ENCODE data around the gene FXN.

Gene FXN

DNA sequence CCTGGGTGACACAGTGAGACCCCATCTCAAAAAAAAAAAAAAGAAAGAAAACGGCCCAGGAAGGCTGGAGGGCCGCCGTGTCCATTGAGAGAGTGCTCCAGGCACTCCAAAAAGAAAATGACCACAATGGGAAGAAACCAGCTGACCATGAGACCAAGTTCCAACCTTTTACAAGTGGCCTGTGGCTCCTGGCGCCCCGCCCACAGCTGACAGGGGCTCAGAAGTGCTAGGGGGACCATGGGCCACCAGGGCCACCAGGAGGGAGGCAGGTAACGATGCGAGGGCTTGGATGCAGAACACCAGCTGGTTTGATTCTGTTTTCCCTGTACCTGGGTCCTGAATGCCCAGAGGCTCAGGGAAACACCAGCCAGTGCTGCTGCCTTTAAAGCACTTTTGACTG, 34.6 kb downstream of the FXN start:
- H3K4me3 ChIP-seq (ENCODE audit: low read length), result no peak overlapping the region
- no peak for TF ChIP-seq ZNF274 (IDR thresholded peaks at IDR 0.05; ENCODE audit: low read depth, low read length)

DNA sequence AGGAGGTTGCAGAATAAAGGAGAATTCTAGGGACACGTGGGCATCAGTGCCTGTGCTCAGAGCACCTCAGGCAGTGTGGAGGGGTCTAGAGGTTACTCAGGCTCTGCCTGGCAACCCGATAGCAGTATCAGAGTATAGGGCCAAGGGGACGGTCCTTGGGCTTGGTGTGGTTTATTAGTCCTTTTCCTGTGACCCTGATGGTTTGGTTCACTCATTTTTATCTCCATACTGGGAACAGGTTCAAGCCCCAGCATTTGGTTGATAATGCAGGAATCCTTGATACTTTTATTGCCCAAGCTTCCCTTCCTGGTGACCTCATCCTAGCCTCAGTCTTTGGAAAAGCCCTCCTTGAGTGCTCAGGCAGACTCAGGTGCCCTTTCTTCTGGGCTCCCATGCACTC, 35.5 kb downstream of the FXN start:
- TF ChIP-seq ZNF274 (IDR thresholded peaks at IDR 0.05; ENCODE audit: low read depth, low read length), result no peak
- no peak overlapping the region for H3K4me3 ChIP-seq (ENCODE audit: low read length)

DNA sequence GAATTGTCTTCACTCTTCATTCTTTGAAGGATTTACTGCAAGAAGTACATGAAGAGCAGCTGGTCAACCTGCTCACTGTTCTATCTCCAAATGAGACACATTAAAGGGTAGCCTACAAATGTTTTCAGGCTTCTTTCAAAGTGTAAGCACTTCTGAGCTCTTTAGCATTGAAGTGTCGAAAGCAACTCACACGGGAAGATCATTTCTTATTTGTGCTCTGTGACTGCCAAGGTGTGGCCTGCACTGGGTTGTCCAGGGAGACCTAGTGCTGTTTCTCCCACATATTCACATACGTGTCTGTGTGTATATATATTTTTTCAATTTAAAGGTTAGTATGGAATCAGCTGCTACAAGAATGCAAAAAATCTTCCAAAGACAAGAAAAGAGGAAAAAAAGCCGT, 37.6 kb downstream of the FXN start:
- no peak for TF ChIP-seq ZNF274 (IDR thresholded peaks at IDR 0.05; ENCODE audit: low read depth, low read length)
- no peak overlapping the region for H3K4me3 ChIP-seq (ENCODE audit: low read length)

DNA sequence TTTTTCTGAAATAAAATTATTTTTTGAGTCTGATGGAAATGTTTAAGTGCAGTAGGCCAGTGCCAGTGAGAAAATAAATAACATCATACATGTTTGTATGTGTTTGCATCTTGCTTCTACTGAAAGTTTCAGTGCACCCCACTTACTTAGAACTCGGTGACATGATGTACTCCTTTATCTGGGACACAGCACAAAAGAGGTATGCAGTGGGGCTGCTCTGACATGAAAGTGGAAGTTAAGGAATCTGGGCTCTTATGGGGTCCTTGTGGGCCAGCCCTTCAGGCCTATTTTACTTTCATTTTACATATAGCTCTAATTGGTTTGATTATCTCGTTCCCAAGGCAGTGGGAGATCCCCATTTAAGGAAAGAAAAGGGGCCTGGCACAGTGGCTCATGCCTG, 39.2 kb downstream of the FXN start:
- TF ChIP-seq ZNF274 (IDR thresholded peaks at IDR 0.05; ENCODE audit: low read depth, low read length), result no peak
- no peak overlapping the region for H3K4me3 ChIP-seq (ENCODE audit: low read length)

DNA sequence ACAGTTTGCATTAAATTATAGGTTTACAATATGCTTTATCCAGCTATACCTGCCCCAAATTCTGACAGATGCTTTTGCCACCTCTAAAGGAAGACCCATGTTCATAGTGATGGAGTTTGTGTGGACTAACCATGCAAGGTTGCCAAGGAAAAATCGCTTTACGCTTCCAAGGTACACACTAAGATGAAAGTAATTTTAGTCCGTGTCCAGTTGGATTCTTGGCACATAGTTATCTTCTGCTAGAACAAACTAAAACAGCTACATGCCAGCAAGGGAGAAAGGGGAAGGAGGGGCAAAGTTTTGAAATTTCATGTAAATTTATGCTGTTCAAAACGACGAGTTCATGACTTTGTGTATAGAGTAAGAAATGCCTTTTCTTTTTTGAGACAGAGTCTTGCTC, 41.0 kb downstream of the FXN start:
- TF ChIP-seq ZNF274 (IDR thresholded peaks at IDR 0.05; ENCODE audit: low read depth, low read length), result no peak
- no peak overlapping the region for H3K4me3 ChIP-seq (ENCODE audit: low read length)

DNA sequence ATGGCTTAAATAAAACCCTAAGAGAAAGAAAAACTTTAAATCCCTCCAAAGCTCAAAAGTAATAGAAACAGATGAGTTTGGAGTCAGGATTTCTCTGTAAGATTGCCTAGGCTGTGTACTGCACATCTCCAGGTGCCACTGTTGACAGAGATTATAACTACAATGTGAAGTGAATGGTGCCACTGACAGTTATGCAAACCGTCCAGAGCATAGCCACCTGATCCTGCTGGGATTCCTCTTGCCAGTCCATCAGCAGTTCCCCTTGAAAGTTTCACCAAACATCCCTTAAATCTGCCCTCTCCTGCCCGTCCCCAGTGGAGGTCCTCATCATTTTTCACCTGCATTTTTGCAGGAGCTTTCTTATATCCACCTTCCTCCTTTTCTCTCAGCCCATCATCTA, 42.5 kb downstream of the FXN start:
- no peak for TF ChIP-seq ZNF274 (IDR thresholded peaks at IDR 0.05; ENCODE audit: low read depth, low read length)

DNA sequence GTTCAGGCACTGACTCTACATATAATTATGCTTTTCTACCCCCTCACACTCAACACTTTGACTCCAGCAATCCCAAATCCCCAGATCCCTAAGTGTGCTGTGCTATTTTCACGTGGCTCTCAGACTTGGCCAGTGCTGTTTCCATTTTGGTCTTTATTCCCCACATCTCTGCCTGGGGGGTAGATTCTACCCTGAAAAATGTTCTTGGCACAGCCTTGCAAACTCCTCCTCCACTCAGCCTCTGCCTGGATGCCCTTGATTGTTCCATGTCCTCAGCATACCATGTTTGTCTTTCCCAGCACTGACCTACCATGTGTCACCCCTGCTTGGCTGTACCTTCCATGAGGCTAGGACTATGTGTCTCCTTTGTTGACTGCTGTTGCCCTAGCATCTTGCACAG, 43.0 kb downstream of the FXN start:
- no peak for TF ChIP-seq ZNF274 (IDR thresholded peaks at IDR 0.05; ENCODE audit: low read depth, low read length)
- H3K4me3 ChIP-seq (ENCODE audit: low read length), result no peak overlapping the region

More for the DNA sequence above, 42.5 kb downstream of the FXN start:
- H3K4me3 ChIP-seq (ENCODE audit: low read length), result no peak overlapping the region

DNA sequence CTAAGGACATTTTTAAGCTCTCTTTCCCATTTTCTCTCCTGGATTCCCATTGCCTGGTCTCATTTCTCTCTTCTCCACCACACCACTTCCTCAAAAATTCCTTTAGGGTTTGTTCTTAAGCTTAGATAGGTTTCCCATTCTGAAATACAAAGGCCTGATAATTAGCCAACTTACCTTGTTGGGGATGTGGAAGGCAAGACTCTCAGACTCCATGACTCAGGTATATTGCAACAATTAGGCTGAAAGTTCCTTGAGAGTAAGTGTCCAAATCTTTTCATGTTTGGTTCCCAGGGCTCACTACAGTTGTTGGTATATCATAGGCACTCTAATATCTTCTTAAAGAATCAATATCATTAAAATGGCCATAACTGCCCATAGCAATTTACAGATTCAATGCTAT, 43.6 kb downstream of the FXN start:
- no peak overlapping the region for H3K4me3 ChIP-seq (ENCODE audit: low read length)
- TF ChIP-seq ZNF274 (IDR thresholded peaks at IDR 0.05; ENCODE audit: low read depth, low read length), result no peak

DNA sequence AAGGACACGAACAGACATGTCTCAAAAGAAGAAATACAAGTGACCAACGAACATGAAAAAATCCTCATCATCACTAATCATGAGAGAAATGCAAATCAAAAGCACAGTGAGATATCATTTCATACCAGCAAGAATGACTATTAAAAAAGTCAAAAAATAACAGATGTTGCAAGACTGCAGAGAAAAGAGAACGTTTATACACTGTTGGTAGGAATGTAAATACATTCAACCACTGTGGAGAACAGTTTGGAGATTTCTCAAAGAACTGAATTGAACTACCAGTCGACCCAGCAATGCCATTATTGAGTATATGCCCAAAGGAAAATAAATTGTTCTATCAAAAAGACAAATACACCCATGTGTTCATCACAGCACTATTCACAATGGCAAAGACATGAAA, 45.7 kb downstream of the FXN start:
- no peak overlapping the region for H3K4me3 ChIP-seq (ENCODE audit: low read length)
- no peak for TF ChIP-seq ZNF274 (IDR thresholded peaks at IDR 0.05; ENCODE audit: low read depth, low read length)

DNA sequence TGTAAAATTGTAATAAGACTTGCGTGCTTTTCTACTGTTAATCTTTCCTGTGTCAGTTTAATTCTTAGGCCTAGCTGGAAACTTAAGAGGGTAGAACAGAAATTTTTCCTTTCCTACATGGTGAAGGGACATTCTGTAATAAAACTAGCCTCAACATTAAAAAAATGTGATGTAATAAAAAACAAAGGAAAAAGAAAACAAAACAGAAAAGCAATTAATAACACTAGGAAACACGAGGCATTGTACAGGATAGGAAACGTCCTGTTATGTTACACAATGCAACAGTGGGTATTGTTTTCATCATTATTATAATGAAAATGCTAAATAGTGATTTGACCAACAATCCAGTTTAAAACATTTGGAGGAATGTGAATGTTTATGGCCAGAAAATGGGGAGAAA, 47.8 kb downstream of the FXN start:
- TF ChIP-seq ZNF274 (IDR thresholded peaks at IDR 0.05; ENCODE audit: low read depth, low read length), result no peak

DNA sequence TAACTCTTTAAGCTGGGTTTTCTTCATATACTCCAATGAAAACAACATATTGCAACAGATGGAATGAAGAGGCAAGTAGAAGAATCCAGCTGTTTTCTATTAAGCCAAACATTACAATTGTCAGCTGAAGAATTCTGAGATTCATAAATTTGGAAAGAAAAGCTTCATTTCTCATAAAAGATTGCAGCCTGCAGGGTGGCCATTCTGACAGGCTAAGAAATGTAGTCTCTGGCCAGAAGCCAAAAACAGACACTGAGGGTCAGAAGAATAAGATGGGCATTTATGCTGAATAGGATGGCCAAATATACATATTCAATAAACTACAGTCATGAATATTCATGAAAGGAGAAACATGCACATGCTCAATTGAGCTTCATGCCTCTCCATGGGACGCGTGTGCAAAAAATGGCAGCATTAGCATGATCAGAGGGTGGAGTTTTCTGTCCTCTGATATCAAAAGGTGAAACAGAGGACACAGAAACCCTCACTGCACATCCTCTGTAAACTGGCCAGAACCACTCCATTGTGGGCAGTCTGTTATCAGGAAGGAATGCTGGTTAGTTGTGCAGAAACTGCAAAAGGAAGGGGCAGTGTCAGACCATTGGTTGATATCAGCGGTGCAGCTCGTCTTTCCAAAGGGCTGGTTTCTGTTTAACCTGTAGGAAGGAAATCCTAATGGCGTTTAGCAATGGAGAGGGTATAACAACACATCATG, 50.2 kb downstream of the FXN start:
- TF ChIP-seq ZNF274 (IDR thresholded peaks at IDR 0.05; ENCODE audit: low read depth, low read length), result no peak

More for the DNA sequence above, 47.8 kb downstream of the FXN start:
- no peak overlapping the region for H3K4me3 ChIP-seq (ENCODE audit: low read length)

DNA sequence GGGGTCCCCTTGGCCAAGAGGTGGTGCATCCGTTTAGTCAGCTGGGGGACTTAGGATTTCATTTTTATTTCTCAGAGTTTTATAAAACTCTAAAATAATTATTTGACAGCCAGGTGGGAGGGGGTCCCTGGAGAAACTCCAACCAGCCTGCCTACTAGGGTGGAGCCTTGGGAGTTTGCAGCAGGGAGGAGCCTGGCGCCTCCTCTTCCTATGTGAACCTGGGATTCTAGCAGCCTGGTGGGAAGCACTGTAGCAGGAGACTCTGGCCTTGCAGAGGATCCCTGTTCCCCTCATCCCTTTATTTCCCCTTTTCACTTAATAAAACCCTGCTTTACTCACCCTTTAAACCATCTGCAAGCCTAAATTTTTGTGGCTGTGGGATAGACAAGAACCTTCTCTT, 50.8 kb downstream of the FXN start:
- H3K4me3 ChIP-seq (ENCODE audit: low read length), result no peak overlapping the region
- TF ChIP-seq ZNF274 (IDR thresholded peaks at IDR 0.05; ENCODE audit: low read depth, low read length), result no peak

More for the DNA sequence above, 50.2 kb downstream of the FXN start:
- no peak overlapping the region for H3K4me3 ChIP-seq (ENCODE audit: low read length)

DNA sequence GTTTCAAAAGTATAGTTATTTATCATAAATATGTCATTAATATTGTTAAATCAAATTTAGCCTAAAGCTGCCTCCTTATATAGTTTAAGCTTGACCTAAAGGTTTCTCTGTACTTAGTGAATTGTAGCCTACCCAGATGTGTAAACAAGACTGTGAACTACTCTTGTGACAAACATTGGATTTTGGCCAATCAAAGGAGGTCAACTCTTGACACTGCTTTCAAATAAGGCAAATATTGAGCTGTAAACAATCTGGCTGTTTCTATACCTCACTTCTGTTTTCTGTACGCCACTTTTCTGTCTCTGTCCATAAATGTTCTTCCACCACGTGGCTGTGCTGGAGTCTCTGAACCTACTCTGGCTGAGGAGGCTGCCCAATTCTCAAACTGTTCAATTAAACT, 51.2 kb downstream of the FXN start:
- no peak overlapping the region for H3K4me3 ChIP-seq (ENCODE audit: low read length)

DNA sequence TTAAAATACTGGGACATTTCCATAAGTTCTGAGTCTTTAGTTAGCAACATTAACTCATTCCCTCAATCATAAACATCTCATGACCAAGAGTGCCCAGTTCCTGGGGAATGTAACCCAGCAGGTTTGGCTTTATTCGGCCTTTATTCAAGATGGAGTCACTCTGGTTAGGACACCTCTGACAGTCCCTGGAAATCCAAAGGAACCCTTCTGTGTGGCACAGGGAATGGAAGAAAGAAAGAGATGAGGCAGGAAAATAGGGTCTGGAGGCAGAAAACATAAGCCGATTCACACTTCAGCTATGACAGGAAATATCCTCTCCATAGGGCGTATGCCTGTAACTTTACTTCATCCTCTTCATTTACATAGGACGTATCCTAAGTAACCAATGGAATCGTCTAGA, 53.5 kb downstream of the FXN start:
- TF ChIP-seq ZNF274 (IDR thresholded peaks at IDR 0.05; ENCODE audit: low read depth, low read length), result no peak
- H3K4me3 ChIP-seq (ENCODE audit: low read length), result no peak overlapping the region

More for the DNA sequence above, 51.2 kb downstream of the FXN start:
- TF ChIP-seq ZNF274 (IDR thresholded peaks at IDR 0.05; ENCODE audit: low read depth, low read length), result no peak

DNA sequence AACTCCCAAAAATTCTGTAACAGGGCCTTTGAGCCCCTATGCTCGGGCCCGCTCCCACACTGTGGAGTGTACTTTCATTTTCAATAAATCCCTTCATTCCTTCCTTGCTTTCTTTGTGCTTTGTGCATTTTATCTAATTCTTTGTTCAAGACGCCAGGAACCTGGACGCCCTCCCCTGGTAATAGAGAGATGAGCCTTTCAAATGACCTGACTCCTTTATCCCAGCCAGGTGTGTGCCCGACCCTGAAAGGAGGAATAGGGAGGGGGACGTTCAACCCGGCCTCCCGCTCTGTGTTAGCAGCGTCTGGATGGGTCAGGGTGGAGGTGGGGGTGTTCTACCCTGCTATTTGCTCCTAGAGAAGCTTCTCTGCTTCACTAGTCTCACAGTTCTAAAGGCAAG, 53.9 kb downstream of the FXN start:
- TF ChIP-seq ZNF274 (IDR thresholded peaks at IDR 0.05; ENCODE audit: low read depth, low read length), result no peak
- no peak overlapping the region for H3K4me3 ChIP-seq (ENCODE audit: low read length)

DNA sequence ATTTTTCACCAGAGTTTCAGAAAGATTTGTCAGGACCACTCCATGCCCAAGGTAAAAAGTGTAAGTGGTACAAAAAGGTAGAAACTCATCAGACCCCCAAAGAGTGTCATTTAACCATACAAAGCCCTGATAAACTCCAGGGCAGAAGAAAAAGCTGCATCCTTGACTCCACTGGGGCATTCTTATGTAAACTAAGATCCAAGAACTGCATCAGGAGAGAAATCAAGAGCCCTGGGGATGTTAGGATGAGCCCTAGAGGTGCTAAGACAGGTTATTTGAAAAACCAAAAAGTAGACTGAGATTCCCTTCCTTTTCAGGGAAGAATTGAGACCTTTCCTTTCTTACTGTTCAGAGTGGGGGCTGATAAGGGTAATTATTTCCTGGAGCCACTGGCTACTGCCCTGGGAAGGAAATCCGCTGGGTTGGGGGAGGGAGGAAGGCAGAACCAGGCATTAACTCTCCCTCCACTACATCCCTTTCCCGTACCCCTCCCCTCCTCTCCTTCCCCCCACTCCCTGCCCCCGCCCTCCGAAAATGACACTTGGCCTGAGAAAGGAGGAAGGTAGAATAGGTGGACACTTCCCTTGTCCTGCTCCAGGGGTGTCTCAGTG, 54.7 kb downstream of the FXN start:
- H3K4me3 ChIP-seq (ENCODE audit: low read length), result no peak overlapping the region
- TF ChIP-seq ZNF274 (IDR thresholded peaks at IDR 0.05; ENCODE audit: low read depth, low read length), result no peak

All from GM08714 (cell line).